GM21825 (cell line): Measurements from ENCODE around the gene ROR2.
A peak's percentile ranks its signal among the peaks of the same experiment; 100 is the strongest.

Experiments used
- ATAC-seq: cut with Tn5 transposase; IDR thresholded peaks from one replicate; pipeline ENCODE4 v1.9.1; 2021; ENCODE audit warnings: mild to moderate bottlenecking, moderate library complexity; ENCODE audit not compliant: unreplicated experiment

ROR2 gene

GRCh38 chr9:91782708-91783214, 167.3 kb downstream of the ROR2 start:
- ATAC-seq = no peak

GRCh38 chr9:91781906-91782305, 168.1 kb downstream of the ROR2 start:
- ATAC-seq = no peak

GRCh38 chr9:91781116-91781515, 168.9 kb downstream of the ROR2 start:
- ATAC-seq = no peak

GRCh38 chr9:91778031-91778430, 172.0 kb downstream of the ROR2 start:
- no peak for ATAC-seq

GRCh38 chr9:91777292-91777830, 172.7 kb downstream of the ROR2 start:
- ATAC-seq = no peak

- ATAC-seq = no peak
Observed at GRCh38 chr9:91776409-91777291, 173.4 kb downstream of the ROR2 start.

- ATAC-seq = no peak
Observed at GRCh38 chr9:91775708-91776028, 174.4 kb downstream of the ROR2 start.

- ATAC-seq = no peak
Observed at GRCh38 chr9:91775011-91775707, 174.9 kb downstream of the ROR2 start.

- no peak for ATAC-seq
Observed at GRCh38 chr9:91773156-91773555, 176.9 kb downstream of the ROR2 start.

- no peak for ATAC-seq
Observed at GRCh38 chr9:91771864-91772263, 178.2 kb downstream of the ROR2 start.

GRCh38 chr9:91771027-91771426, 179.0 kb downstream of the ROR2 start:
- no peak for ATAC-seq

GRCh38 chr9:91770229-91770628, 179.8 kb downstream of the ROR2 start:
- ATAC-seq = no peak

GRCh38 chr9:91768977-91769916, 180.8 kb downstream of the ROR2 start:
- ATAC-seq = no peak

GRCh38 chr9:91768507-91768906, 181.5 kb downstream of the ROR2 start:
- no peak for ATAC-seq

- no peak for ATAC-seq
Observed at GRCh38 chr9:91766315-91767069, 183.5 kb downstream of the ROR2 start.

- no peak for ATAC-seq
Observed at GRCh38 chr9:91765296-91765695, 184.7 kb downstream of the ROR2 start.

- no peak for ATAC-seq
Observed at GRCh38 chr9:91764661-91765060, 185.4 kb downstream of the ROR2 start.

- ATAC-seq = no peak
Observed at GRCh38 chr9:91761362-91761761, 188.7 kb downstream of the ROR2 start.

GRCh38 chr9:91760906-91761305, 189.1 kb downstream of the ROR2 start:
- ATAC-seq = no peak

- peak; percentile 74 for ATAC-seq
Observed at GRCh38 chr9:91758491-91758981, 191.5 kb downstream of the ROR2 start.
